ENCODE results near the gene ACER3. TPM values are rescaled to one million over a fixed set of nuclear protein-coding genes. Genes with fewer than 3 reads are reported as not detected.

The ACER3 gene
- total RNA-seq, 1 experiment from 2014 or later: 13.7 TPM

DNA sequence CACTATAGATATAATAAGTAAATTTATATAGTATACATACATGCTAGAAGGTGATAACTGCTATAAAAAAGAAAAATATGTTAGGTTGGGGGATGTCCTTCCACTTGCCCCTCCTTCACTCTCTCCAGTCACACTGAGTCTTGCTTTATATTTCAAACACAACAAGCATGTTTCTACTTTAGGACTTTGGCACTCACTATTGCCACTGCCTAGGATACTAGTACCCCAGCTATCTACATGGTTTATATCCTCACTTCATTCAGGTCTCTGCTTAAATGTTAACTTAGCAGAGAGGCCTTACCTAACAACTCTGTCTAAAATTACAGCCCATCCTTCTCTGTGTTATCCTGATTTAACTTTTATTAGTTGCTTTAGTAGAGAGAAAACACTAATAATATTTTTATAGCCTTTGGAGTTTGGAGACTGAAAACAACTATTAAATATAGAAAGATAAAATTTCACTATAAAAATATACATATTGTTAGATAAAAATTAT lies 134.4 kb downstream of the ACER3 start:
- DNase-seq (ENCODE audit: low spot score): no peak
- ChIA-PET CTCF (no interaction called here), POLR2A (no interaction called here)
- H3K4me3 Mint-ChIP-seq: no peak overlapping the region
- no peak for ATAC-seq
- H3K4me1 Mint-ChIP-seq: peaks cover 5% of the 10 kb centered on the region
- no peaks in the 10 kb centered on the region for H3K27me3 Mint-ChIP-seq (ENCODE audit: low read depth)
- peaks cover 4% of the 10 kb centered on the region for H3K36me3 Mint-ChIP-seq
- H3K27ac Mint-ChIP-seq: no peak overlapping the region
- TF ChIP-seq, protein P1, sequence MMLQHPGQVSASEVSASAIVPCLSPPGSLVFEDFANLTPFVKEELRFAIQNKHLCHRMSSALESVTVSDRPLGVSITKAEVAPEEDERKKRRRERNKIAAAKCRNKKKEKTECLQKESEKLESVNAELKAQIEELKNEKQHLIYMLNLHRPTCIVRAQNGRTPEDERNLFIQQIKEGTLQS (CRISPR knock-in tag; conservative IDR thresholded peaks at IDR 0.05): no peak
- TF ChIP-seq, protein P2, sequence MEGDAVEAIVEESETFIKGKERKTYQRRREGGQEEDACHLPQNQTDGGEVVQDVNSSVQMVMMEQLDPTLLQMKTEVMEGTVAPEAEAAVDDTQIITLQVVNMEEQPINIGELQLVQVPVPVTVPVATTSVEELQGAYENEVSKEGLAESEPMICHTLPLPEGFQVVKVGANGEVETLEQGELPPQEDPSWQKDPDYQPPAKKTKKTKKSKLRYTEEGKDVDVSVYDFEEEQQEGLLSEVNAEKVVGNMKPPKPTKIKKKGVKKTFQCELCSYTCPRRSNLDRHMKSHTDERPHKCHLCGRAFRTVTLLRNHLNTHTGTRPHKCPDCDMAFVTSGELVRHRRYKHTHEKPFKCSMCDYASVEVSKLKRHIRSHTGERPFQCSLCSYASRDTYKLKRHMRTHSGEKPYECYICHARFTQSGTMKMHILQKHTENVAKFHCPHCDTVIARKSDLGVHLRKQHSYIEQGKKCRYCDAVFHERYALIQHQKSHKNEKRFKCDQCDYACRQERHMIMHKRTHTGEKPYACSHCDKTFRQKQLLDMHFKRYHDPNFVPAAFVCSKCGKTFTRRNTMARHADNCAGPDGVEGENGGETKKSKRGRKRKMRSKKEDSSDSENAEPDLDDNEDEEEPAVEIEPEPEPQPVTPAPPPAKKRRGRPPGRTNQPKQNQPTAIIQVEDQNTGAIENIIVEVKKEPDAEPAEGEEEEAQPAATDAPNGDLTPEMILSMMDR (IDR thresholded peaks at IDR 0.05): no peak
- TF ChIP-seq ZNF219 (CRISPR knock-in tag; IDR thresholded peaks at IDR 0.05; ENCODE audit: borderline replicate concordance) (no peak), TCF7 (CRISPR knock-in tag; IDR thresholded peaks at IDR 0.05; ENCODE audit: low read depth) (no peak), NFE2L1 (CRISPR knock-in tag; IDR thresholded peaks at IDR 0.05) (no peak), SOX15 (CRISPR knock-in tag; IDR thresholded peaks at IDR 0.05) (no peak), MXD4 (CRISPR knock-in tag; IDR thresholded peaks at IDR 0.05; ENCODE audit: borderline replicate concordance) (no peak), ZNF416 (CRISPR knock-in tag; IDR thresholded peaks at IDR 0.05) (no peak)
- TF ChIP-seq, protein P3, sequence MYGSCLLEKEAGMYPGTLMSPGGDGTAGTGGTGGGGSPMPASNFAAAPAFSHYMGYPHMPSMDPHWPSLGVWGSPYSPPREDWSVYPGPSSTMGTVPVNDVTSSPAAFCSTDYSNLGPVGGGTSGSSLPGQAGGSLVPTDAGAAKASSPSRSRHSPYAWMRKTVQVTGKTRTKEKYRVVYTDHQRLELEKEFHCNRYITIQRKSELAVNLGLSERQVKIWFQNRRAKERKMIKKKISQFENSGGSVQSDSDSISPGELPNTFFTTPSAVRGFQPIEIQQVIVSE (CRISPR knock-in tag; IDR thresholded peaks at IDR 0.05; ENCODE audit: borderline replicate concordance): no peak
- TF ChIP-seq, protein P4, sequence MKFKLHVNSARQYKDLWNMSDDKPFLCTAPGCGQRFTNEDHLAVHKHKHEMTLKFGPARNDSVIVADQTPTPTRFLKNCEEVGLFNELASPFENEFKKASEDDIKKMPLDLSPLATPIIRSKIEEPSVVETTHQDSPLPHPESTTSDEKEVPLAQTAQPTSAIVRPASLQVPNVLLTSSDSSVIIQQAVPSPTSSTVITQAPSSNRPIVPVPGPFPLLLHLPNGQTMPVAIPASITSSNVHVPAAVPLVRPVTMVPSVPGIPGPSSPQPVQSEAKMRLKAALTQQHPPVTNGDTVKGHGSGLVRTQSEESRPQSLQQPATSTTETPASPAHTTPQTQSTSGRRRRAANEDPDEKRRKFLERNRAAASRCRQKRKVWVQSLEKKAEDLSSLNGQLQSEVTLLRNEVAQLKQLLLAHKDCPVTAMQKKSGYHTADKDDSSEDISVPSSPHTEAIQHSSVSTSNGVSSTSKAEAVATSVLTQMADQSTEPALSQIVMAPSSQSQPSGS (CRISPR knock-in tag; IDR thresholded peaks at IDR 0.05; ENCODE audit: borderline replicate concordance, low read depth): no peak
- peaks cover 4% of the 10 kb centered on the region for H3K9me3 Mint-ChIP-seq

DNA sequence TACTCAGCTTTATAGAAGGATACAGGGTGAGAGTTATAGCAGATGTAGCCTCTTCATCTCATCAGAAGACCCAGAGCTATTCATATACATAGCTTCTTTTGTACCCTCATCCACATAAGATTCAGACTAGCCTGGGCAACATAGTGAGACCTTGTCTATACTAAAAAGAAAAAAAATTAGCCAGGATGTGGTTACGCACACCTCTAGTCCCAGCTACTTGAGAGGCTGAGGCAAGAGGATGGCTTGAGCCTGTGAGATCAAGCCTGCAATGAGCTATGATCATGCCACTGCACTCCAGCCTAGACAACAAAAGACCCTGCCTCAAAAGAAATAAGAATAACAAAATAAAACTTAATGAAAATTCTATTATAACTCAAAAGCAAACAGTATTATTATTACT lies 136.8 kb downstream of the ACER3 start:
- POLR2A ChIA-PET: no interaction called here
- Mint-ChIP-seq H3K27me3 (ENCODE audit: low read depth) (no peaks in the 10 kb centered on the region), H3K4me3 (no peak overlapping the region), H3K27ac (no peak overlapping the region), H3K9me3 (peaks cover 4% of the 10 kb centered on the region), H3K36me3 (peaks cover 4% of the 10 kb centered on the region), H3K4me1 (peaks cover 5% of the 10 kb centered on the region)
- DNase-seq (ENCODE audit: low spot score) (no peak), ATAC-seq (no peak)
- CTCF ChIA-PET: interaction anchor here (1.1 to 1.7 kb wide), 2 partner anchors 78 to 79 kb away, joined by 3 to 14 read pairs; no protein-coding TSS in a partner anchor
- TF ChIP-seq NR2C2 (CRISPR knock-in tag; IDR thresholded peaks at IDR 0.05) (no peak), ESRRA (CRISPR knock-in tag; IDR thresholded peaks at IDR 0.05; ENCODE audit: borderline replicate concordance) (no peak), NR1H2 (CRISPR knock-in tag; IDR thresholded peaks at IDR 0.05) (no peak), JAZF1 (CRISPR knock-in tag; IDR thresholded peaks at IDR 0.05) (no peak), RELA (CRISPR knock-in tag; IDR thresholded peaks at IDR 0.05; ENCODE audit: borderline replicate concordance) (no peak)
- TF ChIP-seq, protein P5, sequence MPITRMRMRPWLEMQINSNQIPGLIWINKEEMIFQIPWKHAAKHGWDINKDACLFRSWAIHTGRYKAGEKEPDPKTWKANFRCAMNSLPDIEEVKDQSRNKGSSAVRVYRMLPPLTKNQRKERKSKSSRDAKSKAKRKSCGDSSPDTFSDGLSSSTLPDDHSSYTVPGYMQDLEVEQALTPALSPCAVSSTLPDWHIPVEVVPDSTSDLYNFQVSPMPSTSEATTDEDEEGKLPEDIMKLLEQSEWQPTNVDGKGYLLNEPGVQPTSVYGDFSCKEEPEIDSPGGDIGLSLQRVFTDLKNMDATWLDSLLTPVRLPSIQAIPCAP (CRISPR knock-in tag; IDR thresholded peaks at IDR 0.05): no peak

DNA sequence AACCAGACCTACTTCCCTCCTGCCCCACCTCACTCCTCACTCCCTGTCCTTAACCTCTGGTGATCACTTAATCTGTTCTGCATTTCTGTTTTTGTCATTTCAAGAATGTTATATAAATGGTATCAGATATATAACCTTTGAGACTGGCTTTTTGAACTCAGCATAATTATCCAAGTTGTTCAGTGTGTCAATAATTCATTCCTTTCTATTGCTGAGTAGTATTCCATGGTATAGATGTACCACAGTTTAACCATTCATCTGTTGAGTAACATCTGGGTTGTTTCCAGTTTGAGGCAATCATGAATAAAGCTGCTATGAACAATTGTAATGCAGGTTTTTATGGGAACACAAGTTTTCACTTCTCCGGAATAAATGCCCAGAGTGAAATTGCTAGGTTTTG lies 138.9 kb downstream of the ACER3 start:
- no peak for DNase-seq (ENCODE audit: low spot score)
- Mint-ChIP-seq H3K27ac (no peak overlapping the region), H3K4me1 (peaks cover 5% of the 10 kb centered on the region), H3K27me3 (ENCODE audit: low read depth) (no peaks in the 10 kb centered on the region), H3K4me3 (no peak overlapping the region), H3K36me3 (peaks cover 4% of the 10 kb centered on the region), H3K9me3 (peaks cover 4% of the 10 kb centered on the region)
- POLR2A ChIA-PET: no interaction called here
- no peak for ATAC-seq
- TF ChIP-seq, protein P6, sequence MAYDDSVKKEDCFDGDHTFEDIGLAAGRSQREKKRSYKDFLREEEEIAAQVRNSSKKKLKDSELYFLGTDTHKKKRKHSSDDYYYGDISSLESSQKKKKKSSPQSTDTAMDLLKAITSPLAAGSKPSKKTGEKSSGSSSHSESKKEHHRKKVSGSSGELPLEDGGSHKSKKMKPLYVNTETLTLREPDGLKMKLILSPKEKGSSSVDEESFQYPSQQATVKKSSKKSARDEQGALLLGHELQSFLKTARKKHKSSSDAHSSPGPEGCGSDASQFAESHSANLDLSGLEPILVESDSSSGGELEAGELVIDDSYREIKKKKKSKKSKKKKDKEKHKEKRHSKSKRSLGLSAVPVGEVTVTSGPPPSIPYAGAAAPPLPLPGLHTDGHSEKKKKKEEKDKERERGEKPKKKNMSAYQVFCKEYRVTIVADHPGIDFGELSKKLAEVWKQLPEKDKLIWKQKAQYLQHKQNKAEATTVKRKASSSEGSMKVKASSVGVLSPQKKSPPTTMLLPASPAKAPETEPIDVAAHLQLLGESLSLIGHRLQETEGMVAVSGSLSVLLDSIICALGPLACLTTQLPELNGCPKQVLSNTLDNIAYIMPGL (CRISPR knock-in tag; IDR thresholded peaks at IDR 0.05): no peak
- TF ChIP-seq ZBTB21 (CRISPR knock-in tag; IDR thresholded peaks at IDR 0.05; ENCODE audit: borderline replicate concordance) (no peak), ZNF396 (CRISPR knock-in tag; IDR thresholded peaks at IDR 0.05; ENCODE audit: borderline replicate concordance) (no peak), GTF2I (CRISPR knock-in tag; conservative IDR thresholded peaks at IDR 0.05) (no peak)
- TF ChIP-seq, protein P7, sequence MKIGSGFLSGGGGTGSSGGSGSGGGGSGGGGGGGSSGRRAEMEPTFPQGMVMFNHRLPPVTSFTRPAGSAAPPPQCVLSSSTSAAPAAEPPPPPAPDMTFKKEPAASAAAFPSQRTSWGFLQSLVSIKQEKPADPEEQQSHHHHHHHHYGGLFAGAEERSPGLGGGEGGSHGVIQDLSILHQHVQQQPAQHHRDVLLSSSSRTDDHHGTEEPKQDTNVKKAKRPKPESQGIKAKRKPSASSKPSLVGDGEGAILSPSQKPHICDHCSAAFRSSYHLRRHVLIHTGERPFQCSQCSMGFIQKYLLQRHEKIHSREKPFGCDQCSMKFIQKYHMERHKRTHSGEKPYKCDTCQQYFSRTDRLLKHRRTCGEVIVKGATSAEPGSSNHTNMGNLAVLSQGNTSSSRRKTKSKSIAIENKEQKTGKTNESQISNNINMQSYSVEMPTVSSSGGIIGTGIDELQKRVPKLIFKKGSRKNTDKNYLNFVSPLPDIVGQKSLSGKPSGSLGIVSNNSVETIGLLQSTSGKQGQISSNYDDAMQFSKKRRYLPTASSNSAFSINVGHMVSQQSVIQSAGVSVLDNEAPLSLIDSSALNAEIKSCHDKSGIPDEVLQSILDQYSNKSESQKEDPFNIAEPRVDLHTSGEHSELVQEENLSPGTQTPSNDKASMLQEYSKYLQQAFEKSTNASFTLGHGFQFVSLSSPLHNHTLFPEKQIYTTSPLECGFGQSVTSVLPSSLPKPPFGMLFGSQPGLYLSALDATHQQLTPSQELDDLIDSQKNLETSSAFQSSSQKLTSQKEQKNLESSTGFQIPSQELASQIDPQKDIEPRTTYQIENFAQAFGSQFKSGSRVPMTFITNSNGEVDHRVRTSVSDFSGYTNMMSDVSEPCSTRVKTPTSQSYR (CRISPR knock-in tag; IDR thresholded peaks at IDR 0.05): no peak
- TF ChIP-seq, protein P8, sequence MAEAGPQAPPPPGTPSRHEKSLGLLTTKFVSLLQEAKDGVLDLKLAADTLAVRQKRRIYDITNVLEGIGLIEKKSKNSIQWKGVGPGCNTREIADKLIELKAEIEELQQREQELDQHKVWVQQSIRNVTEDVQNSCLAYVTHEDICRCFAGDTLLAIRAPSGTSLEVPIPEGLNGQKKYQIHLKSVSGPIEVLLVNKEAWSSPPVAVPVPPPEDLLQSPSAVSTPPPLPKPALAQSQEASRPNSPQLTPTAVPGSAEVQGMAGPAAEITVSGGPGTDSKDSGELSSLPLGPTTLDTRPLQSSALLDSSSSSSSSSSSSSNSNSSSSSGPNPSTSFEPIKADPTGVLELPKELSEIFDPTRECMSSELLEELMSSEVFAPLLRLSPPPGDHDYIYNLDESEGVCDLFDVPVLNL (CRISPR knock-in tag; IDR thresholded peaks at IDR 0.05; ENCODE audit: borderline replicate concordance, low read depth): no peak
- CTCF ChIA-PET: no interaction called here

Data from WTC11 (cell line).